ENCODE results near the gene ARHGAP12. TPM values are rescaled to one million over a fixed set of nuclear protein-coding genes. Genes with fewer than 3 reads are reported as not detected.
A peak's percentile ranks its signal among the peaks of the same experiment; 100 is the strongest.

The ARHGAP12 gene
- total and polyA plus RNA-seq, 4 donors, result 8.6 to 66.0 (median 27.0) TPM

DNA sequence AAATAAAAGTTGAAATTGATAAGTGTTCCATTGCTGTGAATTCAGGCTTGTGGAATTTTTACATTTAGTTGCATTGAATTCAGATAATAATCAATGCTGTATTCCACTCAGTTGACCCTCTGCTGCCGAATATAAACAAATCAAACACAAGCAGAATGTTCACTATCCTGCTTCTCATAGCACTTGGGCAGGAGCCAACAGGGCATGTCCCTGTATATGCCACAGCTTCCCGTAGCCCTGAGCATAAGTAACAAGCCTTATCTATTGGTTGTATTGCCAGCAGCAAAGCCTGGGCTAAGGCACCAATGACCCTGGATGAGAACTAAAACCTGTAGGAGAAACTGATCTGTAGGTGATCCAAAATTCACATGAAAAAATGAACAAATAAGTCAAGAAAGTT, 145.9 kb downstream of the ARHGAP12 start:
- no peaks in the 10 kb centered on the region for H3K36me3 ChIP-seq (ENCODE audit: control insufficient read depth in 4 of 4, insufficient read depth in 4 of 4, low read length in 4 of 4)

DNA sequence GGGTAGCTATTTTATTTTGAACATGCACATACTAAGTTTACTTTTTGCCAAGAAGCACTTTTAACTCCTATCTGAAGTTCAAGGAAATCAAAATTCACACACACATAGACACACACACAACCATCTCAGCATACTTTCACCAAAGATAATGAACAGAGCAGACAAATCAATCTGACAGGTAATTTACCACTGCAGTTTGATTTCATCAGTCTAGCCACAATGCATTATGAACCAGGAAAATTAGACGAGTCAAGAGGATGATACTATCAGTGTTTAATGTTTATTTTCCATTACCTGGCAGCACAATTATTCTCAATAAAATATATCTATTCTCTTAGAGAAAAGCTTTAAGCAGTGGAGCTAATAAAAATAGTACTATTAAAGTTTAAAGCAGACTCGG, 147.9 kb downstream of the ARHGAP12 start:
- peaks cover 0 to 2% (median 0%) of the 10 kb centered on the region in 5 donors for H3K4me1 ChIP-seq (ENCODE audit: control insufficient read depth in 5 of 5, insufficient read depth in 5 of 5, low read length in 5 of 5)
- ATAC-seq (ENCODE audit: insufficient read depth, low FRiP score), result no peak
- no peaks in the 10 kb centered on the region for H3K27me3 ChIP-seq (ENCODE audit: control insufficient read depth in 3 of 3, insufficient read depth in 3 of 3, low read length in 2 of 3)

More for the DNA sequence above, 145.9 kb downstream of the ARHGAP12 start:
- TF ChIP-seq, protein P1, sequence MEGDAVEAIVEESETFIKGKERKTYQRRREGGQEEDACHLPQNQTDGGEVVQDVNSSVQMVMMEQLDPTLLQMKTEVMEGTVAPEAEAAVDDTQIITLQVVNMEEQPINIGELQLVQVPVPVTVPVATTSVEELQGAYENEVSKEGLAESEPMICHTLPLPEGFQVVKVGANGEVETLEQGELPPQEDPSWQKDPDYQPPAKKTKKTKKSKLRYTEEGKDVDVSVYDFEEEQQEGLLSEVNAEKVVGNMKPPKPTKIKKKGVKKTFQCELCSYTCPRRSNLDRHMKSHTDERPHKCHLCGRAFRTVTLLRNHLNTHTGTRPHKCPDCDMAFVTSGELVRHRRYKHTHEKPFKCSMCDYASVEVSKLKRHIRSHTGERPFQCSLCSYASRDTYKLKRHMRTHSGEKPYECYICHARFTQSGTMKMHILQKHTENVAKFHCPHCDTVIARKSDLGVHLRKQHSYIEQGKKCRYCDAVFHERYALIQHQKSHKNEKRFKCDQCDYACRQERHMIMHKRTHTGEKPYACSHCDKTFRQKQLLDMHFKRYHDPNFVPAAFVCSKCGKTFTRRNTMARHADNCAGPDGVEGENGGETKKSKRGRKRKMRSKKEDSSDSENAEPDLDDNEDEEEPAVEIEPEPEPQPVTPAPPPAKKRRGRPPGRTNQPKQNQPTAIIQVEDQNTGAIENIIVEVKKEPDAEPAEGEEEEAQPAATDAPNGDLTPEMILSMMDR (IDR thresholded peaks at IDR 0.05; ENCODE audit: control extremely low read depth, extremely low read depth), result no peak
- Histone ChIP-seq H3K27me3 (ENCODE audit: control insufficient read depth in 3 of 3, insufficient read depth in 3 of 3, low read length in 2 of 3) (no peaks in the 10 kb centered on the region), H3K27ac (ENCODE audit: low read depth in 1 of 2, low read length in 1 of 2) (no peak overlapping the region), H3K9ac (ENCODE audit: insufficient read depth in 1 of 2, low read length in 2 of 2) (no peak overlapping the region), H3K9me3 (ENCODE audit: control insufficient read depth in 4 of 4, insufficient read depth in 3 of 4, low read length in 3 of 4) (no peaks in the 10 kb centered on the region), H3K4me1 (ENCODE audit: control insufficient read depth in 5 of 5, insufficient read depth in 5 of 5, low read length in 5 of 5) (peaks cover 0 to 2% (median 0%) of the 10 kb centered on the region in 5 donors), H3K4me3 (no peak overlapping the region)
- peak in 2 of 3 donors; percentile 16 to 48 for DNase-seq
- WGBS, 2 donors, result 9 to 41% methylated on average over 2 of the region's 2 CpGs
- no peak for ATAC-seq (ENCODE audit: insufficient read depth, low FRiP score)

DNA sequence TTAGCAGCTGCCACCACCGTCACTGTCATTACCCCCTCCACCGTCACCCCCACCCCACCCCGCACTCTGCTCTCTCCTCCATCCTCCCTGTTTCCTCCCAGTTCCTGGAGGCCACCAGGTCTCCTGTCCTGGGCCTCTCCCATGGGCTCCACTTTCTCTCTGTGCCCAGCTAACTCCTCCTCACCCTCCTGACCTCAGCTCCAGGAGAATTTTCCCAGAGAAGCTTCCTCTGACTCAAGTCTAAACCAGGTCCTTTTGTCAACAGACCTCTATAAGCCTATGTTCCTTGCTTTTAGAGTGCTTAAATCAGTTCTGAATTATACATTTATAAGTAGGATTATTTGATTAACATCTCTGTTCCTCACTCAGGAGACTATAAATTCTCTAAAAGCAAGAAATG, 150.0 kb downstream of the ARHGAP12 start:
- 92 to 94% methylated on average over 3 of the region's 3 CpGs for WGBS, 2 donors
- no peak for ATAC-seq (ENCODE audit: insufficient read depth, low FRiP score)
- no peak overlapping the region for H3K27ac ChIP-seq (ENCODE audit: low read depth in 1 of 2, low read length in 1 of 2)
- no peak for DNase-seq
- H3K4me1 ChIP-seq (ENCODE audit: control insufficient read depth in 5 of 5, insufficient read depth in 5 of 5, low read length in 5 of 5), result peaks cover 0 to 9% (median 0%) of the 10 kb centered on the region in 5 donors
- H3K9ac ChIP-seq (ENCODE audit: insufficient read depth in 1 of 2, low read length in 2 of 2), result no peak overlapping the region
- H3K9me3 ChIP-seq (ENCODE audit: control insufficient read depth in 4 of 4, insufficient read depth in 3 of 4, low read length in 3 of 4), result peaks cover 0 to 4% (median 0%) of the 10 kb centered on the region in 4 donors
- no peaks in the 10 kb centered on the region for H3K36me3 ChIP-seq (ENCODE audit: control insufficient read depth in 4 of 4, insufficient read depth in 4 of 4, low read length in 4 of 4)
- no peaks in the 10 kb centered on the region for H3K27me3 ChIP-seq (ENCODE audit: control insufficient read depth in 3 of 3, insufficient read depth in 3 of 3, low read length in 2 of 3)
- TF ChIP-seq, protein P1 (IDR thresholded peaks at IDR 0.05; ENCODE audit: control extremely low read depth, extremely low read depth), result no peak
- no peak overlapping the region for H3K4me3 ChIP-seq

More for the DNA sequence above, 147.9 kb downstream of the ARHGAP12 start:
- DNase-seq, result no peak
- Histone ChIP-seq H3K27ac (ENCODE audit: low read depth in 1 of 2, low read length in 1 of 2) (no peak overlapping the region), H3K4me3 (no peak overlapping the region), H3K9me3 (ENCODE audit: control insufficient read depth in 4 of 4, insufficient read depth in 3 of 4, low read length in 3 of 4) (peaks cover 0 to 4% (median 0%) of the 10 kb centered on the region in 4 donors), H3K9ac (ENCODE audit: insufficient read depth in 1 of 2, low read length in 2 of 2) (no peak overlapping the region), H3K36me3 (ENCODE audit: control insufficient read depth in 4 of 4, insufficient read depth in 4 of 4, low read length in 4 of 4) (no peaks in the 10 kb centered on the region)
- TF ChIP-seq, protein P1 (IDR thresholded peaks at IDR 0.05; ENCODE audit: control extremely low read depth, extremely low read depth), result no peak
- WGBS, 2 donors, result 68 to 83% methylated on average over 2 of the region's 2 CpGs

DNA sequence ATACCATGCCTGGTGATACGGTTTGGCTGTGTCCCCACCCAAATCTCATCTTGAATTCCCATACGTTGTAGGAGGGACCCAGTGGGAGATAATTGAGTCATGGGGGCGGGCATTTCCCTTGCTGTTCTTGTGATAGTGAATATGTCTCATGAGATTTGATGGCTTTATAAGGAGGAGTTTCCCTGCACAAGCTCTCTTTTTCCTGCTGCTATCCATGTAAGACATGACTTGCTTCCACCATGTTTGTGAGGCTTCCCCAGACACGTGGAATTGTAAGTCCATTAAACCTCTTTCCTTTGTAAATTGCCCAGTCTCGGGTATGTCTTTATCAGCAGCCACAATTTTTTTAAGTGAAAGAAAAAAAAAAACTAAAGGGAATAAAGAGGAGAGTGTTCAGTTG, 152.5 kb downstream of the ARHGAP12 start:
- Histone ChIP-seq H3K27me3 (ENCODE audit: control insufficient read depth in 3 of 3, insufficient read depth in 3 of 3, low read length in 2 of 3) (no peaks in the 10 kb centered on the region), H3K27ac (ENCODE audit: low read depth in 1 of 2, low read length in 1 of 2) (no peak overlapping the region), H3K4me1 (ENCODE audit: control insufficient read depth in 5 of 5, insufficient read depth in 5 of 5, low read length in 5 of 5) (peaks cover 0 to 9% (median 0%) of the 10 kb centered on the region in 5 donors), H3K9ac (ENCODE audit: insufficient read depth in 1 of 2, low read length in 2 of 2) (no peak overlapping the region), H3K36me3 (ENCODE audit: control insufficient read depth in 4 of 4, insufficient read depth in 4 of 4, low read length in 4 of 4) (no peaks in the 10 kb centered on the region), H3K9me3 (ENCODE audit: control insufficient read depth in 4 of 4, insufficient read depth in 3 of 4, low read length in 3 of 4) (peaks cover 0 to 4% (median 0%) of the 10 kb centered on the region in 4 donors), H3K4me3 (no peak overlapping the region)
- WGBS, 2 donors, result 92 to 96% methylated on average over 5 of the region's 5 CpGs
- no peak for DNase-seq
- TF ChIP-seq, protein P1 (IDR thresholded peaks at IDR 0.05; ENCODE audit: control extremely low read depth, extremely low read depth), result no peak
- no peak for ATAC-seq (ENCODE audit: insufficient read depth, low FRiP score)
